ENCODE measurements around the gene YIPF1. TPM values are rescaled to one million over a fixed set of nuclear protein-coding genes. Genes with fewer than 3 reads are reported as not detected.

The YIPF1 gene
- total RNA-seq, 3 donors from 2014 or later = 23.4 to 37.3 (median 30.6) TPM

DNA sequence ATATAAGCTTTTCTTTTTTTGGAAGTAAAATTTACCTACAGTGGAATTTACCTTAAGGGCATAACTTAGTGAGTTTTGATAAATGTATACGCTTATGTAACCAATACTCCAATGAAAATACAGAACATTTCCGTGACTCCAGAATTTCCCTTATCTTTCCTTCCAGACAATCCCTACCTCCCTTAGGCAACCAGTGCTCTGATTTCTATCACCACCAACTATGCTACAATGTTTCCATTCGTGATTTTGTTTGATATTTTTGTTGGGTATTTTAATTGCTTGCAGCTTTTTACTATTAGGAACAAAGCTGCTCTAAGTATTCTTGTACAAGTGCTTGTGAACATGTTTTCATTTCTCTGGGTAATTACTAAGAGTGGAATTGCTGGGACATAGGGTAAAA, 41.3 kb upstream of the YIPF1 start:
- H3K9me3 ChIP-seq = peaks cover 7% of the 10 kb centered on the region
- ATAC-seq = no peak
- no peaks in the 10 kb centered on the region for H3K36me3 ChIP-seq (ENCODE audit: low read depth)
- no peaks in the 10 kb centered on the region for H3K4me1 ChIP-seq (ENCODE audit: low read depth)
- no peak overlapping the region for H3K4me3 ChIP-seq
- TF ChIP-seq, protein P1, sequence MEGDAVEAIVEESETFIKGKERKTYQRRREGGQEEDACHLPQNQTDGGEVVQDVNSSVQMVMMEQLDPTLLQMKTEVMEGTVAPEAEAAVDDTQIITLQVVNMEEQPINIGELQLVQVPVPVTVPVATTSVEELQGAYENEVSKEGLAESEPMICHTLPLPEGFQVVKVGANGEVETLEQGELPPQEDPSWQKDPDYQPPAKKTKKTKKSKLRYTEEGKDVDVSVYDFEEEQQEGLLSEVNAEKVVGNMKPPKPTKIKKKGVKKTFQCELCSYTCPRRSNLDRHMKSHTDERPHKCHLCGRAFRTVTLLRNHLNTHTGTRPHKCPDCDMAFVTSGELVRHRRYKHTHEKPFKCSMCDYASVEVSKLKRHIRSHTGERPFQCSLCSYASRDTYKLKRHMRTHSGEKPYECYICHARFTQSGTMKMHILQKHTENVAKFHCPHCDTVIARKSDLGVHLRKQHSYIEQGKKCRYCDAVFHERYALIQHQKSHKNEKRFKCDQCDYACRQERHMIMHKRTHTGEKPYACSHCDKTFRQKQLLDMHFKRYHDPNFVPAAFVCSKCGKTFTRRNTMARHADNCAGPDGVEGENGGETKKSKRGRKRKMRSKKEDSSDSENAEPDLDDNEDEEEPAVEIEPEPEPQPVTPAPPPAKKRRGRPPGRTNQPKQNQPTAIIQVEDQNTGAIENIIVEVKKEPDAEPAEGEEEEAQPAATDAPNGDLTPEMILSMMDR (IDR thresholded peaks at IDR 0.05) = no peak
- no peak for DNase-seq
- intact Hi-C loops (cut with DNase I, micrococcal nuclease) = no loop called here

- intact Hi-C loops (cut with DNase I, micrococcal nuclease) = no loop called here
- H3K36me3 ChIP-seq (ENCODE audit: low read depth) = no peaks in the 10 kb centered on the region
Measured at GRCh38 chr1:53929246-53929960, 39.8 kb upstream of the YIPF1 start.

GRCh38 chr1:53927376-53927881, 37.8 kb upstream of the YIPF1 start:
- no peak for ATAC-seq
- no peak for DNase-seq
- no peaks in the 10 kb centered on the region for H3K36me3 ChIP-seq (ENCODE audit: low read depth)
- TF ChIP-seq, protein P1 (IDR thresholded peaks at IDR 0.05) = no peak
- intact Hi-C loops (cut with DNase I, micrococcal nuclease) = no loop called here
- H3K9me3 ChIP-seq = no peaks in the 10 kb centered on the region
- H3K4me1 ChIP-seq (ENCODE audit: low read depth) = no peaks in the 10 kb centered on the region
- H3K4me3 ChIP-seq = no peak overlapping the region

More at GRCh38 chr1:53929246-53929960, 39.8 kb upstream of the YIPF1 start:
- no peaks in the 10 kb centered on the region for H3K4me1 ChIP-seq (ENCODE audit: low read depth)
- TF ChIP-seq, protein P1 (IDR thresholded peaks at IDR 0.05) = no peak
- ATAC-seq (no peak), DNase-seq (no peak)
- peaks cover 3% of the 10 kb centered on the region for H3K9me3 ChIP-seq
- H3K4me3 ChIP-seq = no peak overlapping the region

GRCh38 chr1:53919675-53920066, 30.1 kb upstream of the YIPF1 start:
- Histone ChIP-seq H3K9me3 (no peaks in the 10 kb centered on the region), H3K4me1 (ENCODE audit: low read depth) (no peaks in the 10 kb centered on the region), H3K36me3 (ENCODE audit: low read depth) (no peaks in the 10 kb centered on the region), H3K4me3 (no peak overlapping the region)
- intact Hi-C loops (cut with DNase I, micrococcal nuclease) = no loop called here
- ATAC-seq (no peak), DNase-seq (no peak)
- TF ChIP-seq, protein P1 (IDR thresholded peaks at IDR 0.05) = no peak

- H3K4me3 ChIP-seq = no peak overlapping the region
- H3K36me3 ChIP-seq (ENCODE audit: low read depth) = no peaks in the 10 kb centered on the region
- TF ChIP-seq, protein P1 (IDR thresholded peaks at IDR 0.05) = no peak
- ATAC-seq (no peak), DNase-seq (no peak)
- intact Hi-C loops (cut with DNase I, micrococcal nuclease) = no loop called here
- no peaks in the 10 kb centered on the region for H3K4me1 ChIP-seq (ENCODE audit: low read depth)
- no peaks in the 10 kb centered on the region for H3K9me3 ChIP-seq
Measured at GRCh38 chr1:53918343-53918742, 28.7 kb upstream of the YIPF1 start.

Measured in mucosa of descending colon (tissue), 3 donors.